NB4 (cell line): Measurements from ENCODE around the gene MYRFL.

Experiments
- DNase-seq: peaks from one replicate; pipeline ENCODE4 v3.0.0; 2010; ENCODE audit warnings: low read depth
- H3K4me3 ChIP-seq: one replicate; pipeline ENCODE4 v1.5.1; 2011; ENCODE audit warnings: mild to moderate bottlenecking, low read depth, low read length, moderate library complexity
- CTCF ChIP-seq: IDR thresholded peaks from one replicate; pipeline ENCODE4 v1.5.1; 2012; ENCODE audit warnings: low read depth, low read length
- MYC ChIP-seq: IDR thresholded peaks from 2 replicates; pipeline ENCODE4 v1.6.1; 2011; ENCODE audit warnings: low read depth, low read length
- POLR2A ChIP-seq: IDR thresholded peaks from 2 replicates; pipeline ENCODE4 v1.6.1; 2011; ENCODE audit warnings: mild to moderate bottlenecking; ENCODE audit not compliant: insufficient read length; ENCODE audit errors: extremely low read depth
- TF ChIP-seq, protein P1 (sequence below): IDR thresholded peaks from 2 replicates; pipeline ENCODE4 v1.6.1; 2011; ENCODE audit warnings: low read depth, low read length

MYRFL gene

DNA sequence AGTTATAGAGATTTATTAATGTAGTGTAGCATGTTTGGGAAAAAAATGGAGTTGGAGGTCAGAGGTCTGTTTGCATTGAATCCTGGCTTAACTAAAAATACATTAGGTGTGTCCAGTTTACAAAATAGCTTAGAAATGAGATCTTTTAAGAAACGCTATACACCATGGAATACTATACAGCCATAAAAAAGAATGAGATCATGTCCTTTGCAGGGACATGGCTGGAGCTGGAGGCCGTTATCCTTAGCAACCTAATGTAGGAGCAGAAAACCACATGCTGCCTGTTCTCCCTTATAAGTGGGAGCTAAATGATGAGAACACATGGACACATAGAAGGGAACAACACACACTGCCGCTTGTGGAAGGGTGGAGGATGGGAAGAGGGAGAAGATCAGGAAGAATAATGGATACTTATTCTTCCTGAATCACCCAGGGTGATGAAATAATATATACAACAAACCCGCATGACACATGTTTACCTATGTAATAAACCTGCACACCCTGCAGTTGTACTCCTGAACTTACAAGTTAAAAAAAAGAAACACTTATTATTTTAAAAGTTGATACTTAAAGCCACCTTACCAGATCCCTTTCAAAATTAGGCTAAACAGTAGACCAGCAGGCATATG is 14.0 kb upstream of the MYRFL start:
- no peak for TF ChIP-seq MYC
- DNase-seq: no peak
- no peak overlapping the region for H3K4me3 ChIP-seq

DNA sequence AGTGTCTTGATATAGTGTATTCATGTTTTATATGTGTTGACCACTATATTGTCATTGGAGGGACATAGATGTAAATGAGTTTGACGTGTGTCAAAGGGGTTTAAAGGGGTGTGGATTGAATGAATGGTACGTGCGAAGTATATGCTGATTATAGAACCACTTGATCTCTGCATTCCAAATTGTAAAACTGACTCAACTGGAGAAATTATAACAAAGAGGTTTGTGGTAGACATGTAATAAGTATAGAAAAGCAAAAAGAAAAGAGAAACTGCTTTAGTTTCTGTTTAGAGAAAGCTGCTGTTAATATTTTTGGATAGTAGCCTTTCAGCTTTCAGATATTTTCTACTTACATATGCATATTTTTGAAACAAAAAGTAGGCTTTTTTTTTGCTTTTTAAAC is 8.9 kb upstream of the MYRFL start:
- TF ChIP-seq MYC (no peak), POLR2A (no peak), CTCF (no peak)
- TF ChIP-seq, protein P1, sequence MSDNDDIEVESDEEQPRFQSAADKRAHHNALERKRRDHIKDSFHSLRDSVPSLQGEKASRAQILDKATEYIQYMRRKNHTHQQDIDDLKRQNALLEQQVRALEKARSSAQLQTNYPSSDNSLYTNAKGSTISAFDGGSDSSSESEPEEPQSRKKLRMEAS: no peak
- no peak overlapping the region for H3K4me3 ChIP-seq
- DNase-seq: no peak

- TF ChIP-seq, protein P1: no peak
- TF ChIP-seq MYC (no peak), POLR2A (no peak), CTCF (no peak)
- no peak for DNase-seq
- no peak overlapping the region for H3K4me3 ChIP-seq
Observed at GRCh38 chr12:69821032-69821455, 4.0 kb upstream of the MYRFL start.

DNA sequence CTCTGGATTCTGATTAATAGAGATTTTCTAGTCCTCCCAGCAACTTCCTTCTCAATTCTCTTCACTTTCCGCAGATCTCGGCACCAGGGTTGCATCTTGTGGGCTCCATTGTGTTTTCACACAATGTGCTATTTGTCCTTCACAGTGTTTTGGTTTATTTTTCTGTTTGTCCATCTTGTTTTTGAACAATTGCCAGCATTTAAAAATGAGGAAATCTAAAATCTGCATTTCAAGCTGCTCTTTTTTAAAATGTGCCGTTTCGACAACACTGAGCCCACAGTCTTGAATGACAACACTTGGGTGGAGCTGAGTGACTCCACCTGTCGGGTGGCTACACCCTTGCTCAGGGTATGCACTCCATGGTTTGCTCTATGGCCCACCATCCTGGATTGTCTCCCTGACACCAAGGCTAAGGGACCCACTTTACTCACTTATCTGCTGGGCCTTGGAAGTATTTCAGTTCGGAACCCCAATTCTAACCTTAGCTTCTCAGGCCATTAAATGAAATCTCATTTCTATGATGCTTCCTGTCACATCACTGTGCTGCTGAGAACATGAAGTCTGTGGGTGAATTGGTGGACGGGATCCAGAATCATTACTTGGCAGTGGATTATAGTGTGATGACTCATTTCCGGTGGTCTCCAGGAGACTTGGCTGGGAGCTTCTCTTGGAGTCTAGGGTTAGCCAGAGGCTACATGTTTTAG is 3.4 kb upstream of the MYRFL start:
- no peak overlapping the region for H3K4me3 ChIP-seq
- DNase-seq: peak; percentile 39
- TF ChIP-seq MYC (no peak), CTCF (no peak), POLR2A (no peak)
- TF ChIP-seq, protein P1: no peak

- DNase-seq: no peak
- TF ChIP-seq MYC (no peak), POLR2A (no peak), CTCF (no peak)
- TF ChIP-seq, protein P1: no peak
- H3K4me3 ChIP-seq: no peak overlapping the region
Observed at GRCh38 chr12:69822201-69822860, 2.7 kb upstream of the MYRFL start.

GRCh38 chr12:69824028-69824427 is 999 bp upstream of the MYRFL start:
- DNase-seq: no peak
- H3K4me3 ChIP-seq: no peak overlapping the region
- TF ChIP-seq POLR2A (no peak), CTCF (no peak), MYC (no peak)
- TF ChIP-seq, protein P1: no peak
